HFFc6 (cell line): ENCODE data around the gene GLCE. TPM values are rescaled to one million over a fixed set of nuclear protein-coding genes. Genes with fewer than 3 reads are reported as not detected.

Source experiments
- DNase-seq: peaks from one replicate; pipeline ENCODE4 v3.0.0-alpha.2; 2018
- H3K27ac Mint-ChIP-seq: 2 replicates; pipeline ENCODE4 v1.8.0; 2020; ENCODE audit warnings: mild to moderate bottlenecking, mixed read lengths
- H3K27me3 Mint-ChIP-seq: 2 replicates; pipeline ENCODE4 v1.8.0; 2021; ENCODE audit warnings: mild to moderate bottlenecking, moderate library complexity, mixed read lengths; ENCODE audit not compliant: insufficient read depth
- H3K36me3 Mint-ChIP-seq: 2 replicates; pipeline ENCODE4 v1.8.0; 2021; ENCODE audit warnings: low read depth, mixed read lengths
- H3K4me1 Mint-ChIP-seq: 2 replicates; pipeline ENCODE4 v1.8.0; 2020; ENCODE audit warnings: low read depth, mixed read lengths
- H3K4me3 Mint-ChIP-seq: 2 replicates; pipeline ENCODE4 v1.8.0; 2020; ENCODE audit warnings: mild to moderate bottlenecking, moderate library complexity, mixed read lengths
- H3K9me3 Mint-ChIP-seq: 2 replicates; pipeline ENCODE4 v1.8.0; 2020; ENCODE audit warnings: mild to moderate bottlenecking, mixed read lengths
- total RNA-seq, 6 experiments: library from RNA; stranded (reverse); fragmentation: NEBNext Ultra II Directional; extraction: Animal tissue kit (Norgen Biotek cat#: 25700); gene quantifications; 2 replicates in 1 of 6; 3 replicates in 5 of 6; pipeline ENCODE4 v1.2.3, GENCODE V29; 2021
- TF ChIP-seq, protein P1 (sequence below): fragments of 200-600 bp; sonication (generic); IDR thresholded peaks from 2 replicates; pipeline ENCODE4 v1.5.0; 2021; ENCODE audit warnings: antibody characterized with exemption, mild to moderate bottlenecking

The GLCE gene
- total RNA-seq, 6 experiments from 2014 or later = 13.2 to 20.6 (median 17.7) TPM

DNA sequence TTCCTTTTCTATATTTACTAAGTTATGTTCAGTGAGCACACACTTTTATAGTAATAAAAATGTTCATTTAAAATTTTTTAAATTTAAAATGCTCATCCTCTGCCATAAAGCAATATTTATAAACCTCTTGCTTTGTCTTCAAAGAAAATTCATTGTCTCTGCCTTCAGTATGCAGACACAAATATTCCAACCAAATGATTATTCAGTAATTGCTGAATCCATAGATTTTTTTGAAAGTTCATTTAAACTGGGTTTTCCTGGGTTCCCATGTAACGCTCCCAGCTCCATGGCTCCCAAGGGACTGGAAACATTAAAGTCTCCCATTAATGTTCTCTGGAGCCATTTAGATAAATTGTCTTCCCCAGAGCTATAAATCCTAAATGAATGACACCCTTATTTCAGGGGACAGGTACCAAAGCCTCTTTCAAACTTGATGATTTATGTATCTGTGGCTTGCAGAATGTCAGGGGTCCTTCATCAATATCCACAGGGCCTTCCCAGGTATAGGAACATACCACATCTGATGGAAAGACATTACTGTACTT lies 15.2 kb upstream of the GLCE start:
- DNase-seq = no peak
- TF ChIP-seq, protein P1, sequence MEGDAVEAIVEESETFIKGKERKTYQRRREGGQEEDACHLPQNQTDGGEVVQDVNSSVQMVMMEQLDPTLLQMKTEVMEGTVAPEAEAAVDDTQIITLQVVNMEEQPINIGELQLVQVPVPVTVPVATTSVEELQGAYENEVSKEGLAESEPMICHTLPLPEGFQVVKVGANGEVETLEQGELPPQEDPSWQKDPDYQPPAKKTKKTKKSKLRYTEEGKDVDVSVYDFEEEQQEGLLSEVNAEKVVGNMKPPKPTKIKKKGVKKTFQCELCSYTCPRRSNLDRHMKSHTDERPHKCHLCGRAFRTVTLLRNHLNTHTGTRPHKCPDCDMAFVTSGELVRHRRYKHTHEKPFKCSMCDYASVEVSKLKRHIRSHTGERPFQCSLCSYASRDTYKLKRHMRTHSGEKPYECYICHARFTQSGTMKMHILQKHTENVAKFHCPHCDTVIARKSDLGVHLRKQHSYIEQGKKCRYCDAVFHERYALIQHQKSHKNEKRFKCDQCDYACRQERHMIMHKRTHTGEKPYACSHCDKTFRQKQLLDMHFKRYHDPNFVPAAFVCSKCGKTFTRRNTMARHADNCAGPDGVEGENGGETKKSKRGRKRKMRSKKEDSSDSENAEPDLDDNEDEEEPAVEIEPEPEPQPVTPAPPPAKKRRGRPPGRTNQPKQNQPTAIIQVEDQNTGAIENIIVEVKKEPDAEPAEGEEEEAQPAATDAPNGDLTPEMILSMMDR = no peak
- no peak overlapping the region for H3K27ac Mint-ChIP-seq
- H3K27me3 Mint-ChIP-seq = peaks cover 45% of the 10 kb centered on the region
- no peaks in the 10 kb centered on the region; the same call in 1 of the 2 replicates for H3K36me3 Mint-ChIP-seq
- no peaks in the 10 kb centered on the region for H3K4me1 Mint-ChIP-seq
- H3K4me3 Mint-ChIP-seq = no peak overlapping the region
- H3K9me3 Mint-ChIP-seq = no peaks in the 10 kb centered on the region

DNA sequence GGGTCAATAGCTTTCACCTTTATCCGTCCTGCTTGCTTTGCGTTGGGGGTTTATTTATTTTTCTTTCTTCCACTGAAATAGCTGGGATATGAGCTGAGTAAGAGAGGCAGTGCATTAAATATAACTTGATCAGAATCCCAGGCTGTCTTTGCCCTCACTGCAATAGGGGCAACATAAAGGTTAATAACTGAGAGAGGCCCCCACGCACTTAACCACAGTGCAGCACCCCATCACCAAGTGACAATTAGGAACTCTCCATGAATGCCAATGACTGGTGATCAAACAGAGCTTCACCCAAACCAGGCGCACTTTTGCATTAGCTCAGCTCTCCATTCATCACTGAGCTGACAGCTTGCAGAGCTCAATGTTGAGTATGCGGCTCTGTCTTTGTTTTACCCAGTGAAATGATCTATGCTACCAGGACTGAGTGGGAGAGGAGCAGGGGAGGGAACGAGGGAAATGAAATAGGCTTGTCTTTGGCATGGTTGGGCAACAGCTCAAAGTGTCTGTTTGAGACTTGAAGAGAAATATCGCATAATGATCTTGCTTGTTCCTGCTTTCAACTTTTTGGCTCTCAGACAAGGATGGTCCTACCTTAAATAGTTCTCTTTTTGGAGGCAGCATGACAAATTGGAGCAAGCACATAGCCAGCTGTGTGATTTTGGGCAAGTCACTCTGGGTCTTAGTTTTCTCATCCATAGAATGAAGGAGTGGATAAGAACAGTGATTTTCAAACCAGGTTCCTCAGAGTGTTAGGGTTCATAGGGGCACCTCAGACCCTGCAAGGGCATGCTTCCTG lies 14.5 kb upstream of the GLCE start:
- H3K36me3 Mint-ChIP-seq = no peaks in the 10 kb centered on the region; the same call in 1 of the 2 replicates
- DNase-seq = no peak
- TF ChIP-seq, protein P1 = no peak
- no peak overlapping the region for H3K27ac Mint-ChIP-seq
- no peaks in the 10 kb centered on the region for H3K4me1 Mint-ChIP-seq
- no peaks in the 10 kb centered on the region for H3K9me3 Mint-ChIP-seq
- peaks cover 45% of the 10 kb centered on the region for H3K27me3 Mint-ChIP-seq
- H3K4me3 Mint-ChIP-seq = no peak overlapping the region

DNA sequence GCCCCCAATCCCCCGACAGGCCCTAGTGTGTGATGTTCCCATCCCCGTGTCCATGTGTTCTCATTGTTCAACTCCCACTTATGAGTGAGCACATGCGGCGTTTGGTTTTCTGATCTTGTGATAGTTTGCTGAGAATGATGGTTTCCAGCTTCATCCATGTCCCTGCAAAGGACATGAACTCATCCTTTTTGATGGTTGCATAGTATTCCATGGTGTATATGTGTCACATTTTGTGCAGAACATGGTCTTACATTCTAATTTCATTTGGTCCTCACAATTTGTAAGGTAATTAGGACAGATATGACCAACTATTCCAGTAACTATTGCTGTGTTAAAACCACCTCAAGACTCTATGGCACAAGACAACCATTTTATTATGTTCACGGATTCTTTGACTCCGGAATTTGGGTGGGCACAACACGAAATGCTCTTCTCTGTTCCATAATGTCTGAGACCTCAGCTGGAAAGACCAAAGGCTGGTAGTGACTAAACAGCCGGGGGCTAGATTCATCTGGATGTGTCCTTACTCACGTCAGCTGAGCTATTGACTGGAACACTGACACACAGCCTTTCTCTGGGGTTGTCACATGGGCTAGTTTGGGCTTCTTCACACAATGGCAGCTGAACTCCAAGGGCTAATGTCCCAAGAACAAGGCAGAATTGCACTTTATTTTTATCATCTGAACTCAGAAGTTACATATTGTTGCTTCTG lies 13.6 kb upstream of the GLCE start:
- TF ChIP-seq, protein P1 = no peak
- DNase-seq = no peak
- peaks cover 40% of the 10 kb centered on the region for H3K27me3 Mint-ChIP-seq
- H3K4me1 Mint-ChIP-seq = no peaks in the 10 kb centered on the region
- H3K9me3 Mint-ChIP-seq = no peaks in the 10 kb centered on the region
- no peak overlapping the region for H3K4me3 Mint-ChIP-seq
- no peak overlapping the region for H3K27ac Mint-ChIP-seq
- H3K36me3 Mint-ChIP-seq = no peaks in the 10 kb centered on the region; the same call in 1 of the 2 replicates

DNA sequence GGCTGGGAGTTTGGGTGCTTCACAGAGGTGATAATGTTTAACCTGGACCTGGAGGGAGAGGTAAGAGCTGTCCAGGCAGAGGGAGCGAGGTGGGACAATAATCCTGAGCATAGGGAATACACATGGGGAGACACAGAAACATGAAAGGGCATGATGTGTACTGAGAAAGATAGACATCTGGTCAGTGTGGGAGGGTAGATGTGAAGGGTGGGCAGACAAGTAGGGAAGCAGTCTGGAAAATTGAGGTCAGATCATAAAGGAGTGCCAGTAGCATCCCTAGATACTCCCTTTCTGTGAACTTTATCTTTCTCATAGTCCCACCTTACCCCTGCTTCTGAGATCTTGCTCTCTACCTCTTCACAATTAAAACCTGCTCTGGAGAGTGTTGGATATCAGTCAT lies 12.0 kb upstream of the GLCE start:
- TF ChIP-seq, protein P1 = no peak
- Mint-ChIP-seq H3K36me3 (no peaks in the 10 kb centered on the region; the same call in 1 of the 2 replicates), H3K4me3 (no peak overlapping the region), H3K27ac (no peak overlapping the region), H3K9me3 (no peaks in the 10 kb centered on the region), H3K4me1 (peaks cover under 1% of the 10 kb centered on the region; the same call in 1 of the 2 replicates), H3K27me3 (peaks cover 31% of the 10 kb centered on the region)
- DNase-seq = no peak

DNA sequence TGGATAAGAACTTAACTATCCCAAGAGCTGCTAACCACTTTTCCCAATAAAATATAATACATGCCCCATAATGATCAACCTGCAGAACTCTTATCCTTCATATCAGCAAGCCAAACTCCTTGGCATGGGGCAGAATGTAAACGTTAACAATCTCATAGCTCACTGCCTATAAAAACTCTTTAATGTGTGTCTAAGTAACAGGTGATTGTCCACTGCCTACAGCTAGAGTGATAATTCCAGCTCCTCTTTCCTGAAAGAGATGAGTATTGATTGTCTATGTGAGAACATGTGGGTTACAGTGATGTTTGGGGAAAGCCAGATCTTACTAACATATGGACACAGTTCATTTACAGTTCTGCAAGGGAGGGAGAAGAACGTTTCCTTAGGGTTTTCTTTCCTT lies 11.3 kb upstream of the GLCE start:
- Mint-ChIP-seq H3K4me1 (peaks cover 7% of the 10 kb centered on the region), H3K27me3 (peaks cover 28% of the 10 kb centered on the region), H3K36me3 (peaks cover 4% of the 10 kb centered on the region; the same call in 1 of the 2 replicates), H3K4me3 (no peak overlapping the region), H3K9me3 (no peaks in the 10 kb centered on the region), H3K27ac (no peak overlapping the region)
- DNase-seq = no peak
- TF ChIP-seq, protein P1 = no peak
